ENCODE results near the gene ITPR1.

ITPR1 gene

GRCh38 chr3:4509983-4510755 lies 17.0 kb downstream of the ITPR1 start:
- DNase-seq (ENCODE audit: low read depth), result no peak

- no peak for DNase-seq (ENCODE audit: low read depth)
Measured at GRCh38 chr3:4511491-4512262, 18.5 kb downstream of the ITPR1 start.

- DNase-seq (ENCODE audit: low read depth), result no peak
Measured at GRCh38 chr3:4512895-4513616, 19.9 kb downstream of the ITPR1 start.

- no peak for DNase-seq (ENCODE audit: low read depth)
Measured at GRCh38 chr3:4514321-4514720, 21.2 kb downstream of the ITPR1 start.

GRCh38 chr3:4514916-4515315 lies 21.8 kb downstream of the ITPR1 start:
- no peak for DNase-seq (ENCODE audit: low read depth)

GRCh38 chr3:4515916-4516579 lies 22.9 kb downstream of the ITPR1 start:
- DNase-seq (ENCODE audit: low read depth), result no peak

- no peak for DNase-seq (ENCODE audit: low read depth)
Measured at GRCh38 chr3:4517093-4517492, 23.9 kb downstream of the ITPR1 start.

- no peak for DNase-seq (ENCODE audit: low read depth)
Measured at GRCh38 chr3:4517643-4518311, 24.6 kb downstream of the ITPR1 start.

- no peak for DNase-seq (ENCODE audit: low read depth)
Measured at GRCh38 chr3:4520033-4520816, 27.1 kb downstream of the ITPR1 start.

- no peak for DNase-seq (ENCODE audit: low read depth)
Measured at GRCh38 chr3:4522947-4523346, 29.8 kb downstream of the ITPR1 start.

GRCh38 chr3:4523710-4524698 lies 30.9 kb downstream of the ITPR1 start:
- peak; percentile 37 for DNase-seq (ENCODE audit: low read depth)

- no peak for DNase-seq (ENCODE audit: low read depth)
Measured at GRCh38 chr3:4525560-4526223, 32.5 kb downstream of the ITPR1 start.

- DNase-seq (ENCODE audit: low read depth), result no peak
Measured at GRCh38 chr3:4528320-4528719, 35.2 kb downstream of the ITPR1 start.

GRCh38 chr3:4528819-4529600 lies 35.9 kb downstream of the ITPR1 start:
- no peak for DNase-seq (ENCODE audit: low read depth)

GRCh38 chr3:4529876-4530588 lies 36.9 kb downstream of the ITPR1 start:
- DNase-seq (ENCODE audit: low read depth), result no peak

- DNase-seq (ENCODE audit: low read depth), result no peak
Measured at GRCh38 chr3:4531478-4532025, 38.4 kb downstream of the ITPR1 start.

GRCh38 chr3:4532535-4533112 lies 39.5 kb downstream of the ITPR1 start:
- DNase-seq (ENCODE audit: low read depth), result no peak

Data from fibroblast of the conjunctiva (primary cell).